Fibroblast of villous mesenchyme (primary cell): Measurements from ENCODE around the gene SUCLG2. TPM values are rescaled to one million over a fixed set of nuclear protein-coding genes. Genes with fewer than 3 reads are reported as not detected.

Source experiments
- DNase-seq: peaks from one replicate; pipeline ENCODE4 v3.0.0-alpha.2; 2010; ENCODE audit warnings: low read depth
- H3K4me3 ChIP-seq: 2 replicates; pipeline ENCODE4 v1.5.1; 2011; ENCODE audit warnings: low read depth, mild to moderate bottlenecking, low read length
- total RNA-seq: library from RNA; depleted of rRNA; stranded (reverse); fragments of >200 nt; gene quantifications from 2 replicates; pipeline ENCODE4 v1.2.3, GENCODE V29; 2012
- TF ChIP-seq, protein P1 (sequence below): IDR thresholded peaks from 2 replicates; pipeline ENCODE4 v1.5.1; 2012; ENCODE audit warnings: low read depth, mild to moderate bottlenecking, low read length; ENCODE audit not compliant: insufficient read depth

SUCLG2 gene
- total RNA-seq, 1 donor = 45.8 TPM

DNA sequence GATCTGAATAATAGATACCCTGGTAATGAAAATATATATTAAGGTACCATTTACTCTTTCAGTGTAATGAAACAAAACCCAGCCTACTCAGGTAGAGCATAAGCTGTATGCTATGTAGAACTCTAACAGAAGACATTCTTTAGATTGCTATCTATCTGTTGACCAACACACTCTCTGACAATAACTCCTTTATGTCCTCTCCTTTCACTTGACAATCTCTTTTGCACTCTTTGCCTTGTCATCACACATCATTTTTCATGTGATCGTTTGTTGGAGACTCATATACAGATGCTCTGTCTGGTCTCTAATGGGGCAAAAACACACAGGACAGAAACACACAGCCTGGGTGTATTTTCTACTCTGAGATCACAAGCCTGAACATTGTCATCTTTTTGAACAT, 35.4 kb upstream of the SUCLG2 start:
- no peak overlapping the region for H3K4me3 ChIP-seq
- TF ChIP-seq, protein P1, sequence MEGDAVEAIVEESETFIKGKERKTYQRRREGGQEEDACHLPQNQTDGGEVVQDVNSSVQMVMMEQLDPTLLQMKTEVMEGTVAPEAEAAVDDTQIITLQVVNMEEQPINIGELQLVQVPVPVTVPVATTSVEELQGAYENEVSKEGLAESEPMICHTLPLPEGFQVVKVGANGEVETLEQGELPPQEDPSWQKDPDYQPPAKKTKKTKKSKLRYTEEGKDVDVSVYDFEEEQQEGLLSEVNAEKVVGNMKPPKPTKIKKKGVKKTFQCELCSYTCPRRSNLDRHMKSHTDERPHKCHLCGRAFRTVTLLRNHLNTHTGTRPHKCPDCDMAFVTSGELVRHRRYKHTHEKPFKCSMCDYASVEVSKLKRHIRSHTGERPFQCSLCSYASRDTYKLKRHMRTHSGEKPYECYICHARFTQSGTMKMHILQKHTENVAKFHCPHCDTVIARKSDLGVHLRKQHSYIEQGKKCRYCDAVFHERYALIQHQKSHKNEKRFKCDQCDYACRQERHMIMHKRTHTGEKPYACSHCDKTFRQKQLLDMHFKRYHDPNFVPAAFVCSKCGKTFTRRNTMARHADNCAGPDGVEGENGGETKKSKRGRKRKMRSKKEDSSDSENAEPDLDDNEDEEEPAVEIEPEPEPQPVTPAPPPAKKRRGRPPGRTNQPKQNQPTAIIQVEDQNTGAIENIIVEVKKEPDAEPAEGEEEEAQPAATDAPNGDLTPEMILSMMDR = no peak
- DNase-seq = no peak

- TF ChIP-seq, protein P1 = no peak
- no peak for DNase-seq
These were observed 33.8 kb upstream of the SUCLG2 start for GRCh38 chr3:67688231-67688630.

GRCh38 chr3:67686069-67686468, 31.7 kb upstream of the SUCLG2 start:
- no peak for DNase-seq
- TF ChIP-seq, protein P1 = no peak
- no peak overlapping the region for H3K4me3 ChIP-seq

More at GRCh38 chr3:67688231-67688630, 33.8 kb upstream of the SUCLG2 start:
- H3K4me3 ChIP-seq = no peak overlapping the region

DNA sequence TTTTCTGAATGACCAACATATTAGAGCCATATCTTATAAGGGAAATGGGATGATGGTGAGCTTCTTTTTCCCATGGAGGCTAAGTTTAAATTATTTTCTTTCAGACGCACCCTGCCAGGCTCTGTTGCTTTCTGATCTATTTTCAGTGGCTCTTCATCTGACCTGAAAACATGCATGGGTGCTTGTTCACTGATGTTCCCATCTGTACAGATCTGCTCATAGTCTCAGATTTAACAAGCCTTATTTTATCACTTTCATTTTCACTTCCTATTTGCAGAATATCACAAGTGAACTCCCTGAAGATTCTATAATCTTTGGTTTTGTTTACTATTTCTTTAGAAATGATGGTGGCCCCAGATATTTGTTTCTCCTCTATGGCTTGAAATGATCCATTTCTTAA, 31.1 kb upstream of the SUCLG2 start:
- TF ChIP-seq, protein P1 = no peak
- peak; percentile 23 for DNase-seq
- no peak overlapping the region for H3K4me3 ChIP-seq

DNA sequence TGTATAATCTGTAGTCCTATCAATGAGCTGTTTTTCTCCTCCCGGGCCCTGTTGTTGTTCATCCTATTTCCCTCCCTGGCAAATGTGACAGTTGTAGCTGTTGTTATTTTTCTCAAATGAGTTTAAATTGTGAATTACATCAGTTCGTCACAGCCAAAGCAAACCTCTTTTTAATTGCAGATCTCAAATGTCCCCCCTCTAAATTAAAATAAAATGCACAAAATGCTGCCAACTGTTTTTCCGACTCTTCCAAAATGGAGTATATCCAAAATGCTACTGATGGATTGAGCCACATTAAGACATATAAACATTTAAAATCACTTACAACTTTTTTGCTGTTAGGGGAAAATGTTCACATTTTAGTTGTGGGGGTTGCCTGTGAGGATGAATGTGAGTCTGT, 29.8 kb upstream of the SUCLG2 start:
- no peak overlapping the region for H3K4me3 ChIP-seq
- TF ChIP-seq, protein P1 = no peak
- DNase-seq = no peak

GRCh38 chr3:67683522-67683921, 29.1 kb upstream of the SUCLG2 start:
- no peak overlapping the region for H3K4me3 ChIP-seq
- no peak for DNase-seq
- TF ChIP-seq, protein P1 = no peak

DNA sequence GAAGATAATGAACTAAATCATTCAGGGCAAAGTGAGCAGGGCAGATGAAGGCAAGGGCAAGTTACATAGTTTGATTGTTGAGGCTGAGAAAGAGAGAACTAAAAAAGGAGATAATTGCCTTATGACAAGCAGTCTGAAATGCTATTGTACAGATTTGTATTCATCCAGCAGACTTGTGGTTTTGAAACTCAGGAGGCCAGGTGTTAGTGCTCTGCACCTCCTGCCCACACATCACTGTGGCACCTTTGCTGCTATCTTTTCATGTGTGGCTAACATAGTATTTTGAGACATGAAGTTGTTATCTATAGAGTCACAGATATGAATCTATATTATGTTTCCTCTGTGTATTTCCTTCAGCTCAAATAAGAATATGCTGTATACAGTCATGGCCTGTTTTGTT, 24.3 kb upstream of the SUCLG2 start:
- TF ChIP-seq, protein P1 = no peak
- no peak for DNase-seq
- H3K4me3 ChIP-seq = no peak overlapping the region
